HG03060 (cell line): Measurements from ENCODE around the gene UBAP2.

Source experiments
- ATAC-seq: cut with Tn5 transposase; IDR thresholded peaks from one replicate; pipeline ENCODE4 v1.9.1; 2021; ENCODE audit warnings: low read depth, moderate number of reproducible peaks; ENCODE audit not compliant: unreplicated experiment

Gene UBAP2

DNA sequence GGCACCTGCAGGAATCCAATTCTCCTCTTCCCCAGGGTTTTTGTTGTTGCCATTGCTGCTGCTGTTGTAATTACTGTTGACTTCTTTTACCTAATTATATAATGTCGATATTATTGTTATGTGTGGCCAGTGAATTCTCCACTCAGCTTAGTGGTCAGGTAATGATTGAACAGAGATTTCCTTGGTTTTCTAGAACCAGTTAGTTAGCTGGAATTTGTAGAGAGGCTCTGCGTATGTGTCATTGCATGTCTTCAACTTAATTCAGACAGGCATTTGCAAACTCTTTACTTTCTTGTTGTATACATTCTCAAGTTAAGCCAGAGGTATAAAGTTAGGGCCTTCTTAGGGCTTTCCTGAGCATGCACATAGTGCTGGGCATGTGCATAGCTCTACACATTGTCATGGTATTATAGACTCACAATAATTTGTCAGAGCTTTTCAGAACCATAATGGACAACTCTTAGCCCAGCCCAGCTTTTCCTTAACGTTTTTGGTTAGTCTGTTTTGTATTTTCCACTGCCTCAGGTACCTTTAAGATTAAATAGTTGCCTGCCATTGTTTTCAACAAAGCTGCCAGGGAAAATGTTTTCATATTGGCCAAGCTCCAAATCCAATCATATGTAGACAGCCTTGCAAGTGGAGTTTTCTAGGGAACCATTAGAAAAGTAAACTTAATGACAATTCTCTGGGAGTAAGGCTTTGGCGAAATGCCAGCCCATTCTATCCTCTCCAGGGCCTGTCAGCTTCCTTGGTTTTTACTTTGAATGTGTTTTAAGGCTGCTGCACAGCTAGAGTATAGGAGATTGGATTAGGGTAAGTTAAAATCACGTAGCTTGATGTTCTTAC lies 163.6 kb downstream of the UBAP2 start:
- no peak for ATAC-seq

DNA sequence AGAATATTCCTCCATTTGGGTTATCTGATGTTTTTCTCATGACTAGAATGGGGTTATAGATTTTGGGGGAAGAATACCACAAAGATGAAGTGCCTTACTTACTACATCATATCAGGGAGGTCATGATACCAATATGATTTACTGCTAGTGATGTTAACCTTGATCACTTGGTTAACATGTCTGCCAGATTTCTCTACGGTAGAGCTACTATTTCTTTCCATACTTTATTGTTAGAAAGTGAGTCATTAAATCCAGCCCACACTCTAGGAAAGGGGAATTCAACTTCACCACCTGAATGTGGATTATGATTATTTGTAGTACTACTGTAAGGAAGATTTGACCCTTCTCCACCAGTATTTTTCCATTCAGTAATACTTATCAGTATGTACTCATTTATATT lies 167.1 kb downstream of the UBAP2 start:
- ATAC-seq = no peak

DNA sequence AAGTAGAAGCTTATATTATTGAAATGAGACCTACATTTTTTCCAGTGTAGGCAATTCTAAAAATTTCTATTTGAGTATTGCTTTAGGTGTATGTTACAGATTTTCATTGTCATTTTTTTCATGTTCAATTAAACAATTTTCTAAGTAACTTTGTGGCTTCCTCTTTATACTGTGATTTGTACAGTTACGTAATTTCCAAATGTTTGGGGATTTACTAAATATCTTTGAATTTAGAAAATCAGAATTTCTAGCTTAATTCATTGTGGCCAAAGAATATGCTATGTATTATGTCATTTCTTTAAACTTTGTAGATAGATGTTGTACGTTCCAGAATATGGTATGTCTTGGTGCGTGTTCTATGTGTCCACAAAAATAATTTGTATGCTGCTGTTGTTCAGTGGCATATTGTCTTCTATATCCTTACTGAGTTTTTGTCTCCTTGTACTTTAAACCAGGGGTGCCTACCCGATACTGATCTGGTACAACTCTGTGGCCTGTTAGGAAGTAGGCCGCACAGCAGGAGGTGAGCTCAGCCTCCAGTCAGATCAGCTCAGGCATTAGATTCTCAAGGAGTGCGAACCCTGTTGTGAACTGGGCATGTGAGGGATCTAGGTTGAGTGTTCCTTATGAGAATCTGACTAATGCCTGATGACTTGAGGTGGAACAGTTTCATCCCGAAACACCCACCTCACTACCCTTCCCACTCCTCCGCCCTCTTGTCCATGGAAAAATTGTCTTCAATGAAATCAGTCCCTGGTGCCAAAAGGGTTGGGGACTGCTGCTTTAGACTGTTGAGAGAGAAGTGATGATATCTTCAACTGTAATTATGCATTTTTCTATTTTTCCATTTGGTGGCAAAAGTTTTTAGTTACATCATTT lies 168.2 kb downstream of the UBAP2 start:
- no peak for ATAC-seq

DNA sequence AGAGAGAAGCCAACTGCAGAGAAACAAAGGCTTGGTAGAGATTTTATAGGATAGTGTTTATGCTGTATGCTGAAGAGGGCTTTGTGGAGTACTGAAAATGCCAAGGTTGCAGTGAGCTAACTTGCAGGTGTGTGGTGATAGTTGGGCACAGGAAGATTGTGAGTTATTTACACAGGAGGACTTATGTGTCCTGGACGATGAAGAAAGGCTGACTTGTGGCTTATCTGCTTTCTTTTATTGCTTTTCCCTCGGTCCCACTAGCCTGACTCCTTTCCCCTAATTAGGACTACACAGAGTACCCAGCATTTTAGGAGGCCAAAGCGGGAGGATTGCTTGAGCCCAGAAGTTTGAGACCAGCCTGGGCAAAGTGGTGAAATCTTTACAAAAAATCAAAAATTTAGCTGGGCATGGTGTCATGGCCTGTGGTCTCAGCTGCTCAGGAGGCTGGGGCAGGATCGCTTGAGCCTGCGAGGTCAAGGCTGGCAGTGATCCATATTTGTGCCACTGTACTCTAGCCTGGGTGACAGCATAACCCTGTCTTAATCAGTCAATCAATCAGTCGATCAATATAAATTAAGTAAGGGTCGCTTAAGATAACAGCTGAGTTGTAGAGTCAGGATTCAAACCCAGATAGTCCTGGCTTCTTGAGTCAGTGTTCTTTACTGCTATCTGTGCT lies 169.9 kb downstream of the UBAP2 start:
- no peak for ATAC-seq

DNA sequence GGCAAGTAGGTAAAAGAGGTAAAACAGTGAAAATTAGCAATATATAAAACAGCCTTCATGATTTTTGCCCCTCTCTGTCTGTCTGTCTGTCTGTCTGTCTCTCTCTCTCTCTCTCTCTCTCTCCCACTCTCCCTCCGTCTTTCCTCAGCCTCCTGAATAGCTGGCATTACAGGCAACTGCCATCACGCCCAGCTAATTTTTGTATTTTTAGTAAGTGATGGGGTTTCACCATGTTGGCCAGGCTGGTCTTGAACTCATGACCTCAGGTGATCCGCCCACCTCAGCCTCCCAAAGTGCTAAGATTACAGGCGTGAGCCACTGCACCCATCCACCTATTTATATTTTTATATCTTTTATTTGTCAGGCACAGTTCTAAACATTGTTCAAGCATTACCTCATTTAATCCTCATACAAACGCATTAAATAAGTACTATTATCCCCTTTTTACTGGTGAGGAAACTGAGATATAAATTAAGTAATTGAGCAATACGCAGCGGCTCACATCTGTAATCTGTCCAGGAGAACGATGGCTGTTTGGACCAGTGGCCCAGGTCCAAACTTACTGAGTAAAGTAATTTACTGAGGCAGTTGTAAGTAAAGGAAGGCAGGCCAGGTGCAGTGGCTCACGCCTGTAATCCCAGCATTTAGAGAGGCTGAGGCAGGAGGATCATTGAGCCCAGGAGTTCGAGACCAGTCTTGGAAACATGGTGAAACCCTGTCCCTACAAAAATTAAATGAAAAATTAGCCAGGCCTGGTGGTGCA lies 170.8 kb downstream of the UBAP2 start:
- ATAC-seq = no peak
